Testis (tissue), 2 donors: ENCODE data around the gene ESPN.

ENCODE experiments used
- POLR2A ChIP-seq: fragments of 450-650 bp; IDR thresholded peaks from one replicate; pipeline ENCODE4 v1.6.1; 2017; ENCODE audit warnings: antibody characterized with exemption, mild to moderate bottlenecking, moderate library complexity
- TF ChIP-seq, protein P1 (sequence below), 3 experiments: fragments of 450-650 bp in 2 of 3; fragments of 200-600 bp in 1 of 3; sonication (generic) in 1 of 3; IDR thresholded peaks; one replicate each; pipeline ENCODE4 v1.5.1; 2016 to 2019; ENCODE audit warnings: antibody characterized with exemption in 3 of 3, mild to moderate bottlenecking in 2 of 3, moderate library complexity in 1 of 3

DNA sequence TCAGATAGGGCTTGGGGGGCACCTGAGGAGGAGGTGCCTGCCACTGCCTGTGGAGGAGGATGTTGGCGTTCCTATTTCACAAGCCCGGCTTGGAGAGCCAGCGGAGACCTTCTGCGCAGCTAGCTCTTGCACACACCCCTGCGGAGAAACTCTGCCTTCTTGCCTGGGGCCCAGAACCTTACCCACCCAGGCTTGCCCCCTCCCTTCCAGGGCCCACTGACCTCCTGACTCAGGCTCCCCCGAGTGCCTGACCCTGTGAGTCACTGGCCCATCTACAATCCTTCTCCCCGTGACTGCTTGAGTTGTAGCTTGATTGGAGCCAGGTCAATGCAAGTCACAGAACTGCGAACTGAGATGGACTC, 8.3 kb upstream of the ESPN start:
- TF ChIP-seq, protein P1, sequence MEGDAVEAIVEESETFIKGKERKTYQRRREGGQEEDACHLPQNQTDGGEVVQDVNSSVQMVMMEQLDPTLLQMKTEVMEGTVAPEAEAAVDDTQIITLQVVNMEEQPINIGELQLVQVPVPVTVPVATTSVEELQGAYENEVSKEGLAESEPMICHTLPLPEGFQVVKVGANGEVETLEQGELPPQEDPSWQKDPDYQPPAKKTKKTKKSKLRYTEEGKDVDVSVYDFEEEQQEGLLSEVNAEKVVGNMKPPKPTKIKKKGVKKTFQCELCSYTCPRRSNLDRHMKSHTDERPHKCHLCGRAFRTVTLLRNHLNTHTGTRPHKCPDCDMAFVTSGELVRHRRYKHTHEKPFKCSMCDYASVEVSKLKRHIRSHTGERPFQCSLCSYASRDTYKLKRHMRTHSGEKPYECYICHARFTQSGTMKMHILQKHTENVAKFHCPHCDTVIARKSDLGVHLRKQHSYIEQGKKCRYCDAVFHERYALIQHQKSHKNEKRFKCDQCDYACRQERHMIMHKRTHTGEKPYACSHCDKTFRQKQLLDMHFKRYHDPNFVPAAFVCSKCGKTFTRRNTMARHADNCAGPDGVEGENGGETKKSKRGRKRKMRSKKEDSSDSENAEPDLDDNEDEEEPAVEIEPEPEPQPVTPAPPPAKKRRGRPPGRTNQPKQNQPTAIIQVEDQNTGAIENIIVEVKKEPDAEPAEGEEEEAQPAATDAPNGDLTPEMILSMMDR (IDR thresholded peaks at IDR 0.05): no peak
- no peak for TF ChIP-seq POLR2A
